ENCODE data around the gene CENATAC. TPM values are rescaled to one million over a fixed set of nuclear protein-coding genes. Genes with fewer than 3 reads are reported as not detected.

Gene CENATAC
- total and polyA plus RNA-seq, 9 of the 15 experiments (the other 6 are each of a cell fraction or from before 2014, with no cell fraction given) = 2.4 to 25.5 (median 13.7) TPM

DNA sequence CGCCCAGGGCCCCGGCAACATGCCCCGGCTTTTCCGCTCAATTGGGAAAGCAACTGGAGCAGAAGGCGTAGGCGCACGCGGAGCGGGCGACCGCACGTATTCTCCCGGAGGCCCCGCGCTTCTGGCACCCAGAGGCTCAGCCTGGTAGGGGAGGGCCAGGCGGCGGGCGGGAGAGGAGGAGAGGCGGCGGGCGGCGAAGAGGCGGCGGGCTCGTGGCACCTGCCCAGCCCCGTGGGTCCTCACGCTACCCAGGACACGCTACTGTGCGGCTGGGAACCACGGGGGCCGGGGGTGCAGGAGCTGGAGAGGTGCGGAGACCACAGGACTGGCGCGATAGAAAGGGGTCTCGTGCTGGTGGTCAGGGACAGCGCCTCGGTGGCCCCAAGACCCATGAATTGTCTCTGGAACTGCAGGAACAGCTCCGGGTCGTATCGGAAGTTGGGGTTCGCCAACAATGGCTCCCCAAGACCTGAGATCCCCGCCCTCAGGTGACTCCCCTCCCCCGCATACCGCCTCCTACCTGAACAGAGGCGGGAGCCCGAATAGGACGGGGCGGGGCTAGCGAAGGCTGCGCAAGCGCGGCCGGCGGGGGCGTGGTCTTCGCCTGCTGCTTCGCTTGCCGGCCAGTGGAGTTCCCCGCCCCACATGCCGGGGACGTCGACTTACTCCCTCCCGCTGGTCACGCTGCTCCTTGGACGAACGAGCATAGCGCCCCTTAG, 32.5 kb downstream of the CENATAC start, which contains the start of gene SLC37A4 (continued):
- TF ChIP-seq, protein P1, sequence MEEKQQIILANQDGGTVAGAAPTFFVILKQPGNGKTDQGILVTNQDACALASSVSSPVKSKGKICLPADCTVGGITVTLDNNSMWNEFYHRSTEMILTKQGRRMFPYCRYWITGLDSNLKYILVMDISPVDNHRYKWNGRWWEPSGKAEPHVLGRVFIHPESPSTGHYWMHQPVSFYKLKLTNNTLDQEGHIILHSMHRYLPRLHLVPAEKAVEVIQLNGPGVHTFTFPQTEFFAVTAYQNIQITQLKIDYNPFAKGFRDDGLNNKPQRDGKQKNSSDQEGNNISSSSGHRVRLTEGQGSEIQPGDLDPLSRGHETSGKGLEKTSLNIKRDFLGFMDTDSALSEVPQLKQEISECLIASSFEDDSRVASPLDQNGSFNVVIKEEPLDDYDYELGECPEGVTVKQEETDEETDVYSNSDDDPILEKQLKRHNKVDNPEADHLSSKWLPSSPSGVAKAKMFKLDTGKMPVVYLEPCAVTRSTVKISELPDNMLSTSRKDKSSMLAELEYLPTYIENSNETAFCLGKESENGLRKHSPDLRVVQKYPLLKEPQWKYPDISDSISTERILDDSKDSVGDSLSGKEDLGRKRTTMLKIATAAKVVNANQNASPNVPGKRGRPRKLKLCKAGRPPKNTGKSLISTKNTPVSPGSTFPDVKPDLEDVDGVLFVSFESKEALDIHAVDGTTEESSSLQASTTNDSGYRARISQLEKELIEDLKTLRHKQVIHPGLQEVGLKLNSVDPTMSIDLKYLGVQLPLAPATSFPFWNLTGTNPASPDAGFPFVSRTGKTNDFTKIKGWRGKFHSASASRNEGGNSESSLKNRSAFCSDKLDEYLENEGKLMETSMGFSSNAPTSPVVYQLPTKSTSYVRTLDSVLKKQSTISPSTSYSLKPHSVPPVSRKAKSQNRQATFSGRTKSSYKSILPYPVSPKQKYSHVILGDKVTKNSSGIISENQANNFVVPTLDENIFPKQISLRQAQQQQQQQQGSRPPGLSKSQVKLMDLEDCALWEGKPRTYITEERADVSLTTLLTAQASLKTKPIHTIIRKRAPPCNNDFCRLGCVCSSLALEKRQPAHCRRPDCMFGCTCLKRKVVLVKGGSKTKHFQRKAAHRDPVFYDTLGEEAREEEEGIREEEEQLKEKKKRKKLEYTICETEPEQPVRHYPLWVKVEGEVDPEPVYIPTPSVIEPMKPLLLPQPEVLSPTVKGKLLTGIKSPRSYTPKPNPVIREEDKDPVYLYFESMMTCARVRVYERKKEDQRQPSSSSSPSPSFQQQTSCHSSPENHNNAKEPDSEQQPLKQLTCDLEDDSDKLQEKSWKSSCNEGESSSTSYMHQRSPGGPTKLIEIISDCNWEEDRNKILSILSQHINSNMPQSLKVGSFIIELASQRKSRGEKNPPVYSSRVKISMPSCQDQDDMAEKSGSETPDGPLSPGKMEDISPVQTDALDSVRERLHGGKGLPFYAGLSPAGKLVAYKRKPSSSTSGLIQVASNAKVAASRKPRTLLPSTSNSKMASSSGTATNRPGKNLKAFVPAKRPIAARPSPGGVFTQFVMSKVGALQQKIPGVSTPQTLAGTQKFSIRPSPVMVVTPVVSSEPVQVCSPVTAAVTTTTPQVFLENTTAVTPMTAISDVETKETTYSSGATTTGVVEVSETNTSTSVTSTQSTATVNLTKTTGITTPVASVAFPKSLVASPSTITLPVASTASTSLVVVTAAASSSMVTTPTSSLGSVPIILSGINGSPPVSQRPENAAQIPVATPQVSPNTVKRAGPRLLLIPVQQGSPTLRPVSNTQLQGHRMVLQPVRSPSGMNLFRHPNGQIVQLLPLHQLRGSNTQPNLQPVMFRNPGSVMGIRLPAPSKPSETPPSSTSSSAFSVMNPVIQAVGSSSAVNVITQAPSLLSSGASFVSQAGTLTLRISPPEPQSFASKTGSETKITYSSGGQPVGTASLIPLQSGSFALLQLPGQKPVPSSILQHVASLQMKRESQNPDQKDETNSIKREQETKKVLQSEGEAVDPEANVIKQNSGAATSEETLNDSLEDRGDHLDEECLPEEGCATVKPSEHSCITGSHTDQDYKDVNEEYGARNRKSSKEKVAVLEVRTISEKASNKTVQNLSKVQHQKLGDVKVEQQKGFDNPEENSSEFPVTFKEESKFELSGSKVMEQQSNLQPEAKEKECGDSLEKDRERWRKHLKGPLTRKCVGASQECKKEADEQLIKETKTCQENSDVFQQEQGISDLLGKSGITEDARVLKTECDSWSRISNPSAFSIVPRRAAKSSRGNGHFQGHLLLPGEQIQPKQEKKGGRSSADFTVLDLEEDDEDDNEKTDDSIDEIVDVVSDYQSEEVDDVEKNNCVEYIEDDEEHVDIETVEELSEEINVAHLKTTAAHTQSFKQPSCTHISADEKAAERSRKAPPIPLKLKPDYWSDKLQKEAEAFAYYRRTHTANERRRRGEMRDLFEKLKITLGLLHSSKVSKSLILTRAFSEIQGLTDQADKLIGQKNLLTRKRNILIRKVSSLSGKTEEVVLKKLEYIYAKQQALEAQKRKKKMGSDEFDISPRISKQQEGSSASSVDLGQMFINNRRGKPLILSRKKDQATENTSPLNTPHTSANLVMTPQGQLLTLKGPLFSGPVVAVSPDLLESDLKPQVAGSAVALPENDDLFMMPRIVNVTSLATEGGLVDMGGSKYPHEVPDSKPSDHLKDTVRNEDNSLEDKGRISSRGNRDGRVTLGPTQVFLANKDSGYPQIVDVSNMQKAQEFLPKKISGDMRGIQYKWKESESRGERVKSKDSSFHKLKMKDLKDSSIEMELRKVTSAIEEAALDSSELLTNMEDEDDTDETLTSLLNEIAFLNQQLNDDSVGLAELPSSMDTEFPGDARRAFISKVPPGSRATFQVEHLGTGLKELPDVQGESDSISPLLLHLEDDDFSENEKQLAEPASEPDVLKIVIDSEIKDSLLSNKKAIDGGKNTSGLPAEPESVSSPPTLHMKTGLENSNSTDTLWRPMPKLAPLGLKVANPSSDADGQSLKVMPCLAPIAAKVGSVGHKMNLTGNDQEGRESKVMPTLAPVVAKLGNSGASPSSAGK (IDR thresholded peaks at IDR 0.05) = peak; percentile 99
- TF ChIP-seq, protein P2, sequence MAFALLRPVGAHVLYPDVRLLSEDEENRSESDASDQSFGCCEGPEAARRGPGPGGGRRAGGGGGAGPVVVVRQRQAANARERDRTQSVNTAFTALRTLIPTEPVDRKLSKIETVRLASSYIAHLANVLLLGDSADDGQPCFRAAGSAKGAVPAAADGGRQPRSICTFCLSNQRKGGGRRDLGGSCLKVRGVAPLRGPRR (CRISPR knock-in tag; IDR thresholded peaks at IDR 0.05) = no peak
- peak; percentile 26 for TF ChIP-seq ZFP36 (IDR thresholded peaks at IDR 0.05; ENCODE audit: low read depth, low read length, partially characterized antibody)
- TF ChIP-seq SMARCE1 (IDR thresholded peaks at IDR 0.05) = no peak
- no peak for TF ChIP-seq POLR3G (IDR thresholded peaks at IDR 0.05; ENCODE audit: extremely low read depth, insufficient read length, insufficient replicate concordance)
- TF ChIP-seq, protein P3, sequence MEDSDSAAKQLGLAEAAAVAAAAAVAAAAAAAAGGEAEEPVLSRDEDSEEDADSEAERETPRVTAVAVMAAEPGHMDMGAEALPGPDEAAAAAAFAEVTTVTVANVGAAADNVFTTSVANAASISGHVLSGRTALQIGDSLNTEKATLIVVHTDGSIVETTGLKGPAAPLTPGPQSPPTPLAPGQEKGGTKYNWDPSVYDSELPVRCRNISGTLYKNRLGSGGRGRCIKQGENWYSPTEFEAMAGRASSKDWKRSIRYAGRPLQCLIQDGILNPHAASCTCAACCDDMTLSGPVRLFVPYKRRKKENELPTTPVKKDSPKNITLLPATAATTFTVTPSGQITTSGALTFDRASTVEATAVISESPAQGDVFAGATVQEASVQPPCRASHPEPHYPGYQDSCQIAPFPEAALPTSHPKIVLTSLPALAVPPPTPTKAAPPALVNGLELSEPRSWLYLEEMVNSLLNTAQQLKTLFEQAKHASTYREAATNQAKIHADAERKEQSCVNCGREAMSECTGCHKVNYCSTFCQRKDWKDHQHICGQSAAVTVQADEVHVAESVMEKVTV (CRISPR knock-in tag; IDR thresholded peaks at IDR 0.05) = no peak
- no peak for TF ChIP-seq ZNF75A (CRISPR knock-in tag; IDR thresholded peaks at IDR 0.05)
- TF ChIP-seq ERF (CRISPR knock-in tag; IDR thresholded peaks at IDR 0.05) = 0 out of 2 replicates have a peak, but pooled peaks have one; percentile 45
- TF ChIP-seq HIVEP1 (CRISPR knock-in tag; IDR thresholded peaks at IDR 0.05) = no peak
